HG03571 (cell line): ENCODE results near the gene ACVR2B.

Experiments
- ATAC-seq: cut with Tn5 transposase; IDR thresholded peaks from one replicate; pipeline ENCODE4 v1.9.1; 2021; ENCODE audit not compliant: unreplicated experiment

Gene ACVR2B

DNA sequence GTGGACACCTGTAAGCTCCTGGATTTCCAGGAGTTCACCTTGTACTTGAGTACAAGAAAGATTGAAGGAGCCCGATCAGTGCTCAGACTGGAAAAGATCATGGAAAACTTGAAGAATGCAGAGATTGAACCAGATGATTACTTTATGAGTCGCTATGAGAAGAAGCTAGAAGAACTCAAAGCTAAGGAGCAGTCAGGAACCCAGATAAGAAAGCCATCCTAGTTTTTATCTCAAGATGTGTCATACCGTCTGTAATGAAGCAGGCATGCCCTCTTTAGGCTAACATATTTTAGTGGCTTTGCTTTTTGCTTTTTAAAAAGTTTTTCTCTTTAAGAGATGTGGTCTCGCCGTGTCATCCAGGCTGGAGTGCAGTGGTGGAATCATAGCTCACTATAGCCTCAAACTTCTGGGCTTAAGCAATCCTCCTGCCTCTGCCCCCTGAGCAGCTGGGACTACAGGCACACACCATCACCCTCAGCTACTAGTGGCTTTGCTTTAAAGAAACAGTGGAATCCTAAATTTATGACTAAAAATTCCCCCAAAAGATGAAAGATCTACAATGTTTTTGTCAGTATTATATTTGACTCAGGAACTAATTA lies 70.5 kb downstream of the ACVR2B start:
- ATAC-seq = no peak

GRCh38 chr3:38526792-38527191 lies 73.1 kb downstream of the ACVR2B start:
- ATAC-seq = no peak

DNA sequence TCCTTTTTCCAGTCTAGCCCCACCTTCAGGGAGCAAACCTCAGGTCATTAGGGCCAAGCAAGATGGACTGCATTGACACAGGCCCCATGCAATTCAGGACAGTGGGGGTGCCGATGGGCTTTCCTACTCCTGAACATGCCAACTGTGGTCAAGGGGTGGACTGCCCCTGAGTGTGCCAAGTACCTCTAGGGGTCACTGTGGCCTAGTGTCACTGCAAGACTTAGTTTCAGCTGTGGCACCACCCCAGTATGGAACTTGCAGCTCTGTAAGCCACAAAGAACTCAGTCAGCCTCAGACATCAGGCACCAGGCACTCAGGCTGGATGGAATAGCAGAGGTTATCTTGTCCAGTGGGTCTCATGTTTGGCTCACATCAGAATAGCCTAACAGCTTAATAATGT lies 74.8 kb downstream of the ACVR2B start:
- no peak for ATAC-seq

- no peak for ATAC-seq
Measured at GRCh38 chr3:38532529-38532928, 78.8 kb downstream of the ACVR2B start.

GRCh38 chr3:38533285-38533976 lies 79.7 kb downstream of the ACVR2B start:
- no peak for ATAC-seq

DNA sequence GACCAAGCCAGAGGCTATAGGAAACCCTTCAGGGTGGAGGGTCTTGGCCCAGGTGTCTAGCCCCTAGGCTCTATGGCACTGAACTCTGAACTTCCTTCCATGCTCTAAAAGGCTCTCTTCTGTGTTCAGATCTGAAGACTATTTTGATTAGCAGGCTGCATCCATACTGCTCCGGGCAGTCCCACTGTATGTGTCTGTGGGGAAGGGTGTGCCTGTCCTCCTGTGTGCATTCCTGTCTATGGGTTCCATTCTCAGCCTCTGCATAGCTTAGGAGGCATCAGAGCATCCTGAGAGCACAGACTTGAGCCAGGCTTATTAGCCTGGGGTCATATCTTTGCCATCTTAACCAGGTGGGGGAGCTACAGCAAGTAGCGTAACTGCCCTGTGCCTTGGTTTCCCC lies 80.5 kb downstream of the ACVR2B start:
- ATAC-seq = no peak

GRCh38 chr3:38534604-38535003 lies 80.9 kb downstream of the ACVR2B start:
- no peak for ATAC-seq

DNA sequence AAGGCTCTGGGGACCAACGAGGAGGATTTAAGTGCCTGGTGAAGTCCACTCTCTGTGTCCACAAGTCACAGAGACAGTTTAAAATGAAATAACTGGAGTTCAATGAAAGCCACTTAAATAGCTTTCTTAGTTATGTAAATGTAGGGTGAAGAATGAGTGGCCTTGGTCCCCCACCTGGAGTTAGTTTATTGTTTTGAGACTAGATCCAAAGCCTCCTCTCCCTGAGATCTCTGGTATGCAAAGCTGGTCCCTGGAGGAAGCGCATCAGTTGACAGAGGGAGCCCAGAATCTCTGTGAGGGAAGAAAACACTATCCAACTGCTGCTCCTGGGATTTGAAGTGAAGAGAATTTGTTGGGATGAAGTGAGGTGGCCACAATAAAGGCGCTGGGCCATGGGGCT lies 83.0 kb downstream of the ACVR2B start:
- no peak for ATAC-seq

GRCh38 chr3:38538773-38539353 lies 85.2 kb downstream of the ACVR2B start:
- ATAC-seq = no peak

DNA sequence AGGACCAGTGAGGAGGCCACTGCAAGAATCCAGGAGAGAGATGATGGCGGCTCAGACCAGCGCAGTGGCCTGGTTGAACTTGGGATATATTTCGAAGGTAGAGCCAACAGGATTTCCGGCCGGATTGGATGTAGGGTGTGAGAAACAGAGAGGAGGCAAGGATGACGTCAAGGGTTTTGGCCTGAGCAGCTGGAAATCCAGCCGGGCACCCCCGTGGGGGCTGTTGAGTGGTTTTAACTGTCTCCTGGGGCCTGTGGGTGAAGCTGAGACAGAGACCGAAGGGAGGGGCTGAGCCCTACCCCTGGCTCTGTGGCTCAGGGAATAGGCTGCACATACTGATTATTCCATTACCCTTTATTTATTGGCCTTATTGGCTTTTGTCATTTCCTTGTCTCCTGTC lies 88.1 kb downstream of the ACVR2B start:
- no peak for ATAC-seq
